ENCODE data around the gene ZNF839.

The ZNF839 gene

GRCh38 chr14:102315121-102315520 lies 4.4 kb upstream of the ZNF839 start:
- no peak overlapping the region for H3K9ac ChIP-seq (ENCODE audit: low read length)
- peaks cover 4% of the 10 kb centered on the region; the same call in 1 of the 2 replicates for H3K27me3 ChIP-seq (ENCODE audit: control insufficient read depth, insufficient read depth, low read length)
- H3K9me3 ChIP-seq (ENCODE audit: control insufficient read depth, insufficient read depth, low read depth, low read length): no peaks in the 10 kb centered on the region
- peak overlapping the region; percentile 63; the same call in 1 of the 2 replicates for H3K4me3 ChIP-seq (ENCODE audit: low read depth, low read length)
- H3K4me1 ChIP-seq (ENCODE audit: control insufficient read depth, insufficient read depth, low read length): peaks cover 32% of the 10 kb centered on the region
- no peak overlapping the region for H3K27ac ChIP-seq (ENCODE audit: low read depth, low read length)
- H3K36me3 ChIP-seq (ENCODE audit: control insufficient read depth, insufficient read depth, low read length): no peaks in the 10 kb centered on the region

DNA sequence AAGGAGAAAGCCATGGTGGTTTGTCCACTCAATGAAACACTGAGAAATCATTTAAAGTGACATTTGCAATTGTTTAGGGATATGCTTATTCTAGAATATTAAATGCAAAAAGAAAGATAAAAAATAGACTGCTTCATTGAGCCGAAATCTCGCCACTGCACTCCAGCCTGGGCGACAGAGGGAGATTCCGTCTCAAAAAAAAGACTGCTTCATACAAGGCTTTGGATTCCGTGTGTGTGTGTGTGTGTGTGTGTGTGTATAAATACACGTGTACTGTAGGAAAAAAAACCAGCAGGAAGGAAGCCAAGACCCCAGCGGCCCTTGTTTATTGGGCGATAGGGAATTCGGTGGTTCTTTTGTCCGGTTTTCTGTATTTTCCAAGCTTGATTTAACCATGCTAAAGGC lies 3.2 kb upstream of the ZNF839 start:
- peak overlapping the region; percentile 47 for H3K9ac ChIP-seq (ENCODE audit: low read length)
- H3K4me1 ChIP-seq (ENCODE audit: control insufficient read depth, insufficient read depth, low read length): peaks cover 37% of the 10 kb centered on the region
- H3K9me3 ChIP-seq (ENCODE audit: control insufficient read depth, insufficient read depth, low read depth, low read length): no peaks in the 10 kb centered on the region
- no peaks in the 10 kb centered on the region for H3K36me3 ChIP-seq (ENCODE audit: control insufficient read depth, insufficient read depth, low read length)
- H3K27ac ChIP-seq (ENCODE audit: low read depth, low read length): peak overlapping the region; percentile 21; the same call in 1 of the 2 replicates
- peaks cover 4% of the 10 kb centered on the region; the same call in 1 of the 2 replicates for H3K27me3 ChIP-seq (ENCODE audit: control insufficient read depth, insufficient read depth, low read length)
- H3K4me3 ChIP-seq (ENCODE audit: low read depth, low read length): peak overlapping the region; percentile 72

DNA sequence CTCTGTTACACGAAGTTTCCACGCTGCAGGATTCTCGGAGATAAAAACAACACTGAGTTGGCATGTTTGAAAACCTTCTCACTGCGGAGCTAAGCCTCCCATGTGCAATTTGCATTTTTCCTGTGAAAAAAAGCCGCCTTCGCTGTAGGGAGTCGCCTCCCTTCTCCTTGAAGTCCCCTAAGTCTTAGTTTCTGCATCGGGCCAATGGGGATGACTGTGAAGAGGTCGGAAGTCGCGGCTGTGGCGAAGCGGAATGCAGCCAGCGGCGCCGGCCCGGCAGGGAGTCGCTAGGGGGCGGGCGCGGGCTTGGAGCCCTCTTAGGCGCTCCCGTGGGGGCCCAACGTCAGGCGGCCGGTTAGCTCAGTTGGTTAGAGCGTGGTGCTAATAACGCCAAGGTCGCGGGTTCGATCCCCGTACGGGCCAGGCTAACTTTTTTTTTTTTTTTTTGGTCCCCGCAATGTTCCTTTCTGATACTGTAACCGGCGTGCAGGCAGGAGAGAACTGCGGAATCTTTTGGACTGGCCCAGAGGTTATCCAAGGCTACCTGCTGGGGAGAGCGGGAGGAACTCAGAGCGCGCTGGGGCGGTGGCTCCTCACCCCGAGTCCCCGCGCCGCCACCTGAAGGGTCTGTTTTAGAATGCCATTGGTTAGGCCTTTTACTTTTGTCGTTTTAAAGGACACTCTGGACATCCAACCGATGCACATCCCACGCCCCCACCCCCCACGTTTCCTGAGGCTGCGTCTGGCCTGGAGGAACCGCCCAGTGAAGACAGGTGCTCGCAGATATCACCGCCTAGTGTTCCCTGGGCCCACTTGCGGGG lies 2.6 kb upstream of the ZNF839 start:
- Histone ChIP-seq H3K36me3 (ENCODE audit: control insufficient read depth, insufficient read depth, low read length) (0 out of 2 replicates have a peak, but pooled peaks cover under 1% of the 10 kb centered on the region), H3K27ac (ENCODE audit: low read depth, low read length) (peak overlapping the region; percentile 66), H3K9me3 (ENCODE audit: control insufficient read depth, insufficient read depth, low read depth, low read length) (no peaks in the 10 kb centered on the region), H3K9ac (ENCODE audit: low read length) (peak overlapping the region; percentile 78), H3K4me1 (ENCODE audit: control insufficient read depth, insufficient read depth, low read length) (peaks cover 37% of the 10 kb centered on the region), H3K4me3 (ENCODE audit: low read depth, low read length) (peak overlapping the region; percentile 74), H3K27me3 (ENCODE audit: control insufficient read depth, insufficient read depth, low read length) (peaks cover 4% of the 10 kb centered on the region; the same call in 1 of the 2 replicates)

DNA sequence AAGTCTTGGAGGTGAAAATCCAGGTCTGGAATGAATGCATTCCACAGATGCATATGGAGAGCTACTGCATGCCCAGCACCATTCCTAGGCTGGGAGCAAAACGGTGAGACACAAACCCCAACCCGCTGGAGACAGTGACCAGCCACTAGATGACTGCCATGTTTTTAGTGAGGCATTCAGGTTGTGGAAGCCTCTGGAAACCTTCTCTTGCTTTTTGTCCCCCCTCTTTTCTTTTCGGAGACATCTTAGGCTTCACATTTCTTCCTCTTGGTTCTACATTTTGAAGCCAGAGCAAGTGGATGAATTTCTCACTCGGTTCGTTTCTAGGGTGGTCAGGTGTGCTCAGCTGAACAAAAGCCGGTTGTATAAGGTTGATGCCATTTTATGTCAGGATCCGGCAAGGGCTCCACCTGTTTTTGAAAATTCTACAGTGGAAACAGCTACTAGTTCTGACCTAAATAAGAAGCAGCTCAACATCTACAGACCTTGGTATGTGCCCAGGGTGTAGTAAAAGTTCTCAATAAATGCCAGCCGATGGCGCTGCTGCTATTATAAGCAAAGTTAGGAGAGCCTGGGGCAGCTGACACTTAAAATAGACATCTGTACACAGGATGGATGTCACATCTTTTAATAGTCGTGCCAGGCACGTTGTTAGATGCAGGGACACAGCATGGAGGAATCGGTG lies 1.8 kb upstream of the ZNF839 start:
- H3K27ac ChIP-seq (ENCODE audit: low read depth, low read length): peak overlapping the region; percentile 66
- H3K9me3 ChIP-seq (ENCODE audit: control insufficient read depth, insufficient read depth, low read depth, low read length): no peaks in the 10 kb centered on the region
- H3K4me3 ChIP-seq (ENCODE audit: low read depth, low read length): peak overlapping the region; percentile 74
- peaks cover 4% of the 10 kb centered on the region; the same call in 1 of the 2 replicates for H3K27me3 ChIP-seq (ENCODE audit: control insufficient read depth, insufficient read depth, low read length)
- H3K36me3 ChIP-seq (ENCODE audit: control insufficient read depth, insufficient read depth, low read length): peaks cover 8% of the 10 kb centered on the region; the same call in 1 of the 2 replicates
- peaks cover 37% of the 10 kb centered on the region for H3K4me1 ChIP-seq (ENCODE audit: control insufficient read depth, insufficient read depth, low read length)
- H3K9ac ChIP-seq (ENCODE audit: low read length): peak overlapping the region; percentile 78

- H3K9me3 ChIP-seq (ENCODE audit: control insufficient read depth, insufficient read depth, low read depth, low read length): no peaks in the 10 kb centered on the region
- H3K4me1 ChIP-seq (ENCODE audit: control insufficient read depth, insufficient read depth, low read length): peaks cover 33% of the 10 kb centered on the region
- no peak overlapping the region for H3K27ac ChIP-seq (ENCODE audit: low read depth, low read length)
- H3K27me3 ChIP-seq (ENCODE audit: control insufficient read depth, insufficient read depth, low read length): peaks cover 4% of the 10 kb centered on the region; the same call in 1 of the 2 replicates
- peaks cover 8% of the 10 kb centered on the region; the same call in 1 of the 2 replicates for H3K36me3 ChIP-seq (ENCODE audit: control insufficient read depth, insufficient read depth, low read length)
- peak overlapping the region; percentile 73 for H3K4me3 ChIP-seq (ENCODE audit: low read depth, low read length)
- H3K9ac ChIP-seq (ENCODE audit: low read length): peak overlapping the region; percentile 85
These were observed 717 bp upstream of the ZNF839 start for GRCh38 chr14:102318781-102319276.

- H3K36me3 ChIP-seq (ENCODE audit: control insufficient read depth, insufficient read depth, low read length): peaks cover 8% of the 10 kb centered on the region; the same call in 1 of the 2 replicates
- H3K4me1 ChIP-seq (ENCODE audit: control insufficient read depth, insufficient read depth, low read length): peaks cover 28% of the 10 kb centered on the region
- H3K4me3 ChIP-seq (ENCODE audit: low read depth, low read length): peak overlapping the region; percentile 73
These were observed 601 bp downstream of the ZNF839 start for GRCh38 chr14:102320033-102320660.

DNA sequence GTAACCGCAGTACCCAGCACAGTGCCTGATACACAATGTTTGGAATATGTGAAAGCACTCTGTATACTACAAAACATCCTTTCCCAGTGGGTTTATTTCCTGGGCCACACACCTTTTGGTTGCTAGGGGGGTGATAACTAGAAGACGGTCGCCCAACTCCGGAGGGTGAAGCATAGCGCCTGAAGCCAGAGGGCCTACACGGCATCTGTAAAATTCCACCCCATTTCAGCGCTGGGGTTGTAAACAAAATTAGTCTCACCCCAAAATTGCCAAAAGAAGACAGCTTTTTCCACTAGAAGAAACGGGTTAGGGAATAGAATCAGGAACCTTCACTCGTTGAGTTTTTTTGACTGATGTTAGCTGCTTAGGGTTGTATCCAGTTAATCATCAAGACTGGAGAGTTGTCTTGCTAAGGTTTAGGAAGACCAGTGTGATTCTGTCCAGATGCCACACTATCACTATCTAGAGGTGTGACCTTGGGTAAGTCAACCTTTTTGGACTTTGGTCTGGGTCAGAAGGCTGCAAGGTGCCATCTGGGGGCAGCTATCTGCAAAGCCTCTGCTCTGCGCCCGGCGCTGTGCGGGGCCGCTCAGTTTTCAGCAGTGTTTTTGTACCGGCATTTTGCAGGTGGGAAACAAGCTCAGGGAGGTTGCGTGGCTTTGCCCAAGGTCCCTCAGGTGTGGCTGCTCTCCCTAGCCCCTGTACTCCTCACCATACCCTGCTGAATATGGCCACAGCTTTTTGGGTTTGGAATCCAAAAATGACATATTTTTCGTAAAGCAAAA lies 1.3 kb downstream of the ZNF839 start:
- H3K27ac ChIP-seq (ENCODE audit: low read depth, low read length): no peak overlapping the region
- peaks cover 10% of the 10 kb centered on the region; the same call in 1 of the 2 replicates for H3K36me3 ChIP-seq (ENCODE audit: control insufficient read depth, insufficient read depth, low read length)
- H3K4me1 ChIP-seq (ENCODE audit: control insufficient read depth, insufficient read depth, low read length): peaks cover 26% of the 10 kb centered on the region
- peak overlapping the region; percentile 85 for H3K9ac ChIP-seq (ENCODE audit: low read length)
- H3K9me3 ChIP-seq (ENCODE audit: control insufficient read depth, insufficient read depth, low read depth, low read length): no peaks in the 10 kb centered on the region
- peak overlapping the region; percentile 73 for H3K4me3 ChIP-seq (ENCODE audit: low read depth, low read length)
- H3K27me3 ChIP-seq (ENCODE audit: control insufficient read depth, insufficient read depth, low read length): no peaks in the 10 kb centered on the region

More at GRCh38 chr14:102320033-102320660, 601 bp downstream of the ZNF839 start:
- no peak overlapping the region for H3K27ac ChIP-seq (ENCODE audit: low read depth, low read length)
- peak overlapping the region; percentile 85 for H3K9ac ChIP-seq (ENCODE audit: low read length)
- no peaks in the 10 kb centered on the region for H3K9me3 ChIP-seq (ENCODE audit: control insufficient read depth, insufficient read depth, low read depth, low read length)
- H3K27me3 ChIP-seq (ENCODE audit: control insufficient read depth, insufficient read depth, low read length): peaks cover under 1% of the 10 kb centered on the region; the same call in 1 of the 2 replicates

DNA sequence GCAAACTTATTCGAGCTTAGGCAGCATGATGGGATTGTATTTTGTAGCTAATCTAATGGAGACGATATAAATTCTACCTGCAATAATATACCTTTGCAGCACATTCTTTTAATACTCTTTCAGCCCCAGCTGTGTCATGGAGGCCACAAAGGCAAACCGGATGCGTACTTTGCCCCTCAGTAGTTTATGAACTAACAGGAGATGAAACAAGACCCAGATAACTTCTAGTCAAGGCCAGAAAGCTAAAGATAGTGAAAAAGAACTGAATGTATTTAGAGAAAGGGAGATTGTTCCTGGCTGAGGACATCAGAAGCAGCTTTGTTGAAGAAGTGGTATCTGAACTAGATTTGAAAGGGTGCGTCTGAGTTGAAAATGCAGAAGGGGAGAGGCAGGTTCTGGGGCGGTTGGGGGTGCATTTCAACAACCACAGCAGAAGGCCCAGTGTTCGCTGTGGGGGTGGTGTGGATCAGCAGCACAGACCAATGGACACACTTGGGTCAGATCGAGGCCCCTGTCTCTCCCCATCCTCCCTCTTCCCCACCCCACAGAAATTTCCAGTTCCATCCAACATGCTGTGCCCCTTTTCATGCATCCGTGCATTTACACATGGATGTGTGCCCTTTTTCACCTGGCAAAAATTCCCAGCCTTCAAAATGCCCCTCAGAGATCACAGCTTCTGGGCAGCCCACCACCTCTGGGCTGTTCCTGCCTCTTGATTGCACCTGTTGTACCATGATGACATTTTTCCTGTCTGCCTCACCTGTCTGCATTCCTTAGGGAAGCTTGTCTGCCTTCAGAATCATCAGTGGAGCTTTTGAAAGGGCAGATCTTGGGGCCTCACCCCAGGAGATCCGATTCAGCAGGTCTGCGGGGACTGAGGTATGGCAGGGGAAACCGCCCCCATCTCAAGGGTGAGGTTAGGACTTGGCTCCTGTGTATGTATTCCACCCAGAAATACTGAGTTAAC lies 2.2 kb downstream of the ZNF839 start:
- Histone ChIP-seq H3K4me3 (ENCODE audit: low read depth, low read length) (no peak overlapping the region), H3K4me1 (ENCODE audit: control insufficient read depth, insufficient read depth, low read length) (peaks cover 19% of the 10 kb centered on the region), H3K27me3 (ENCODE audit: control insufficient read depth, insufficient read depth, low read length) (no peaks in the 10 kb centered on the region), H3K27ac (ENCODE audit: low read depth, low read length) (no peak overlapping the region), H3K36me3 (ENCODE audit: control insufficient read depth, insufficient read depth, low read length) (peaks cover 10% of the 10 kb centered on the region; the same call in 1 of the 2 replicates), H3K9ac (ENCODE audit: low read length) (no peak overlapping the region), H3K9me3 (ENCODE audit: control insufficient read depth, insufficient read depth, low read depth, low read length) (no peaks in the 10 kb centered on the region)

DNA sequence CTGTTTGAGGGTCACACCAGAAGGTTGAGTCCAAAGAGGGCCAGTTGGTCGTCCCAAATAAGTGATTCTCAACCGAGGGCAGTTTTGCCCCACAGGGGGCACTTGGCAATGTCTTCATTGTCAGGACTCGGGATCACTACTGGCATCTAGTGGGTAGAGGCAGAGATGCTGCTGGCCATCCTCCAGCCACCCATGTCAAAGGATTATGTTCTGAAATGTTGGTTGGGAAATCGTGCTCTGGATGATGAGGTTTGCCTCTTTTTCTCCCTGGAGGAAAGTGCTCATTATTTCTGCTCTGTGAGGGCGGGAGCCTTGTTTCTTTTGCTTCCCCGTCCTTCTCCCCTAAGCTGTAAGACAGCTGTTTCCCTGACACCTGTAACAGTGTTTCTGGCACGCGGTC lies 3.6 kb downstream of the ZNF839 start:
- H3K27ac ChIP-seq (ENCODE audit: low read depth, low read length): no peak overlapping the region
- no peaks in the 10 kb centered on the region for H3K27me3 ChIP-seq (ENCODE audit: control insufficient read depth, insufficient read depth, low read length)
- no peak overlapping the region for H3K9ac ChIP-seq (ENCODE audit: low read length)

More for the DNA sequence above, 3.6 kb downstream of the ZNF839 start:
- Histone ChIP-seq H3K9me3 (ENCODE audit: control insufficient read depth, insufficient read depth, low read depth, low read length) (no peaks in the 10 kb centered on the region), H3K4me1 (ENCODE audit: control insufficient read depth, insufficient read depth, low read length) (peaks cover 12% of the 10 kb centered on the region), H3K4me3 (ENCODE audit: low read depth, low read length) (no peak overlapping the region), H3K36me3 (ENCODE audit: control insufficient read depth, insufficient read depth, low read length) (peaks cover 15% of the 10 kb centered on the region)
